ENCODE results near the gene GSG1L2. TPM values are rescaled to one million over a fixed set of nuclear protein-coding genes. Genes with fewer than 3 reads are reported as not detected.

Gene GSG1L2
- total RNA-seq, 1 donor from 2014 or later, result not detected

DNA sequence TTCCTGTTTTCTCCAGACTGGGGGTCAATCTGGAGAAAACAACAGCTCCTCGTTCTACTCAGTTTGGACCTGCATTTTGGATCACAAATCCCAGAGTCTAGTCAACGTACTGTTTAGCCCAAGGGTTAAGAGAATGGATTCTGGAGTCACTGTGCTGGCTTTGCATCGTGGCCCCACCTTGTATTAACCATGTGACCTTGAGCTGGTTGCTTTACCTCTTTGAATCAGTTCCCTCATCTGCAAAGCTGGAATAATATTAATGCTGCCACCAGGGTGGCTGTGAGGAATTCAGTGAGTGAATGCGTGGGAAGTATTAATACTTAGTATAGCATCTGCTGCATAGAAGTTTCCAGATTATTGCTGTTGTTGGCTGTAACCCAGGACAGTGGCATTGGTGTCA is 19.2 kb downstream of the GSG1L2 start:
- H3K27ac Mint-ChIP-seq, result no peak overlapping the region
- ChIA-PET CTCF (no interaction called here), POLR2A (no interaction called here)
- DNase-seq (no peak), ATAC-seq (ENCODE audit: low read depth) (no peak)
- H3K4me3 Mint-ChIP-seq, result no peak overlapping the region
- TF ChIP-seq, protein P1, sequence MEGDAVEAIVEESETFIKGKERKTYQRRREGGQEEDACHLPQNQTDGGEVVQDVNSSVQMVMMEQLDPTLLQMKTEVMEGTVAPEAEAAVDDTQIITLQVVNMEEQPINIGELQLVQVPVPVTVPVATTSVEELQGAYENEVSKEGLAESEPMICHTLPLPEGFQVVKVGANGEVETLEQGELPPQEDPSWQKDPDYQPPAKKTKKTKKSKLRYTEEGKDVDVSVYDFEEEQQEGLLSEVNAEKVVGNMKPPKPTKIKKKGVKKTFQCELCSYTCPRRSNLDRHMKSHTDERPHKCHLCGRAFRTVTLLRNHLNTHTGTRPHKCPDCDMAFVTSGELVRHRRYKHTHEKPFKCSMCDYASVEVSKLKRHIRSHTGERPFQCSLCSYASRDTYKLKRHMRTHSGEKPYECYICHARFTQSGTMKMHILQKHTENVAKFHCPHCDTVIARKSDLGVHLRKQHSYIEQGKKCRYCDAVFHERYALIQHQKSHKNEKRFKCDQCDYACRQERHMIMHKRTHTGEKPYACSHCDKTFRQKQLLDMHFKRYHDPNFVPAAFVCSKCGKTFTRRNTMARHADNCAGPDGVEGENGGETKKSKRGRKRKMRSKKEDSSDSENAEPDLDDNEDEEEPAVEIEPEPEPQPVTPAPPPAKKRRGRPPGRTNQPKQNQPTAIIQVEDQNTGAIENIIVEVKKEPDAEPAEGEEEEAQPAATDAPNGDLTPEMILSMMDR (IDR thresholded peaks at IDR 0.05), result no peak
- H3K36me3 Mint-ChIP-seq (ENCODE audit: low read depth), result no peaks in the 10 kb centered on the region
- peaks cover 12% of the 10 kb centered on the region for H3K27me3 Mint-ChIP-seq
- H3K9me3 Mint-ChIP-seq, result peaks cover 2% of the 10 kb centered on the region
- H3K4me1 Mint-ChIP-seq, result no peaks in the 10 kb centered on the region
- intact Hi-C loops (cut with micrococcal nuclease), result no loop called here

DNA sequence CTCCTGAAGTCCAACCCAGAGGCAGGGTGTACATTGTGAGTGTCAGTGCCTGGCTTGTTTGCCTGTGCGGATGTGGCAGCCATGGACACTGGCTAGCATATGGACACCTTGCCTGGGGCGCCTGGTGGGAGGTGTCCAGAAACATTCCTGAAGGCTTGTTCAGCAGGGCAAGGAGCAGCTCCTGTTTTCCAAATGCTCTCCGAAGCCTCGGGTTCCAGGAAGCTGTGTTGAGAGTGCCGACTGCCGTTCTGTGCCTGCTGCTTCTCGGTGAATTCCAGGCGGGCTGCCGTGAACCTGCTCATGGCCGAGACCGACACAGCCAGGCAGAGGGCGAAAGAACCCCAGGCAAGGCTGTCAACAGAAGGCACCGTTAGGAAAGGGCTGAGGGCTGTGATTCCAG is 19.6 kb downstream of the GSG1L2 start:
- Mint-ChIP-seq H3K36me3 (ENCODE audit: low read depth) (no peaks in the 10 kb centered on the region), H3K9me3 (peaks cover 2% of the 10 kb centered on the region), H3K4me1 (no peaks in the 10 kb centered on the region), H3K27me3 (peaks cover 12% of the 10 kb centered on the region), H3K27ac (no peak overlapping the region), H3K4me3 (no peak overlapping the region)
- CTCF ChIA-PET, result no interaction called here
- no peak for ATAC-seq (ENCODE audit: low read depth)
- POLR2A ChIA-PET, result no interaction called here
- intact Hi-C loops (cut with micrococcal nuclease), result no loop called here
- DNase-seq, result no peak
- TF ChIP-seq, protein P1 (IDR thresholded peaks at IDR 0.05), result no peak

DNA sequence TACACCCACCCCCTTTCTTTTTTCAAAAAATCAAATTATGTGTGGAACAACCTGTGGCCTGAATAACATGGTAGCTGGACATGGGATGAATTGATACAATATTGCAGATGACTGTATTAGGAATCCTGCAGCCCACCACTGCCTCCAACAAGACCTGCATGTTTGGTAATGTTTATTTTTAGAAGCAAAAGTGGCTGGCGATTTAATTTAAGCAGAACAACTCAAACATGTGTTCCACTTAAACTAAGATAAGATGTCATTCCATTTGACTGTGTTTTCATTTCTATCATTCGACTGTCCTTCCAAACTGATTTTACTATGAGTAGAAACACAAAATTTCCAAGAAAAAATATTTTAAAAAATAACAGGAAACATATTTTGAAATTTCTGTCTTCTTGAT is 20.4 kb downstream of the GSG1L2 start:
- Mint-ChIP-seq H3K4me3 (no peak overlapping the region), H3K27me3 (peaks cover 12% of the 10 kb centered on the region), H3K36me3 (ENCODE audit: low read depth) (no peaks in the 10 kb centered on the region), H3K27ac (no peak overlapping the region), H3K9me3 (peaks cover 2% of the 10 kb centered on the region), H3K4me1 (no peaks in the 10 kb centered on the region)
- ATAC-seq (ENCODE audit: low read depth) (no peak), DNase-seq (no peak)
- ChIA-PET POLR2A (no interaction called here), CTCF (no interaction called here)
- intact Hi-C loops (cut with micrococcal nuclease), result no loop called here
- TF ChIP-seq, protein P1 (IDR thresholded peaks at IDR 0.05), result no peak

DNA sequence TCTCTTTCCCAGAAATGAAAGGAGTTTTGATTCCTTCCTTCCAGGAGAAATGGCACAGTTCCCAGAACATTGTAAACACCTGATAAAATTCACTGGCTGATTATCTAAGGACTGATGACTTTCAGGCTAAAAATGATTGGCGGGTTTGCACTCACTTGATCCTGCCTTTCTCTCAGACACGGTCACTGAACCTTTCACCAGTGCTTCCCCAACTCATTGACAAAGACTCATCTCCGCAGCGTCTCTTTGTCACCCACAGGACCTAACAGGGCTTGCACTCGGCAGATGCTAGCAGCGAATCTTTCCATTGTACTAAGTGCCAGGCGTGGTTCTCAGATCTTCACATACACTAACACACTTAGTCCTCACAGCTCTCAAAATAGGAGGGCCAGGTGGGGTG is 23.2 kb downstream of the GSG1L2 start:
- Mint-ChIP-seq H3K4me3 (no peak overlapping the region), H3K36me3 (ENCODE audit: low read depth) (no peaks in the 10 kb centered on the region), H3K4me1 (no peaks in the 10 kb centered on the region), H3K27ac (no peak overlapping the region), H3K27me3 (peaks cover 9% of the 10 kb centered on the region), H3K9me3 (no peaks in the 10 kb centered on the region)
- ChIA-PET CTCF (no interaction called here), POLR2A (no interaction called here)
- no peak for ATAC-seq (ENCODE audit: low read depth)
- DNase-seq, result no peak
- intact Hi-C loops (cut with micrococcal nuclease), result no loop called here
- TF ChIP-seq, protein P1 (IDR thresholded peaks at IDR 0.05), result no peak

DNA sequence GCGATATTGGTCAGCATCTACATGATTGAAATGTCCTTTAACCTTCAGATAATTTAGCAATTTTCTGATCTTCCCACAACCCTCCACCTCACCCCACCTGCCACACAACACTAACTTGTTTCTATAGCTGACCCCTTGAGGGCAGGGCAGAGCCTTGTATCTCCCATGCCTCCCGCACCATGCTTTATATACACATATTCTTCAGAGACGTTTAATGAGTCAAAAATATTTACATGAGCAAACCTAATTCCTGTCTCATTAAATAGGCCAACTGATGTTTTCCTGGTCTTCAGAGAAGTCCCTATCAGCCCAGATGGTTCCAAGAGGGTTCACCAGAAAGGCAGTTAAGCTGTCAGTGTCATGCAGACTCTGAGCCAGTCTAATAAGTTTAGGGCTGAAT is 23.9 kb downstream of the GSG1L2 start:
- no peaks in the 10 kb centered on the region for H3K4me1 Mint-ChIP-seq
- no peak overlapping the region for H3K4me3 Mint-ChIP-seq
- H3K27ac Mint-ChIP-seq, result no peak overlapping the region
- POLR2A ChIA-PET, result no interaction called here
- no peak for ATAC-seq (ENCODE audit: low read depth)
- H3K36me3 Mint-ChIP-seq (ENCODE audit: low read depth), result no peaks in the 10 kb centered on the region
- TF ChIP-seq, protein P1 (IDR thresholded peaks at IDR 0.05), result no peak
- H3K27me3 Mint-ChIP-seq, result peaks cover 9% of the 10 kb centered on the region
- intact Hi-C loops (cut with micrococcal nuclease), result no loop called here
- CTCF ChIA-PET, result no interaction called here
- H3K9me3 Mint-ChIP-seq, result no peaks in the 10 kb centered on the region
- DNase-seq, result no peak

Measured in activated B cell treated with CpG ODN at 0.5 μM for 24 hours (primary cell).